Trophoblast cell (in vitro differentiated cells and primary cell): ENCODE data around the gene ASCL1.

Source experiments
- DNase-seq, 2 donors: peaks; one replicate each; pipeline ENCODE4 v3.0.0-alpha.2; 2016
- H2AFZ ChIP-seq: 2 replicates; pipeline ENCODE4 v1.6.1; 2013; ENCODE audit warnings: low read length, moderate library complexity, mild to moderate bottlenecking; ENCODE audit not compliant: insufficient read depth, poor library complexity
- H2AK5ac ChIP-seq: 2 replicates; pipeline ENCODE4 v1.6.1; 2013; ENCODE audit warnings: mild to moderate bottlenecking, low read length
- H2BK120ac ChIP-seq: 2 replicates; pipeline ENCODE4 v1.6.1; 2013; ENCODE audit warnings: low read length, mild to moderate bottlenecking, moderate library complexity; ENCODE audit not compliant: insufficient read depth, poor library complexity
- H2BK12ac ChIP-seq: 2 replicates; pipeline ENCODE4 v1.6.1; 2013; ENCODE audit warnings: mild to moderate bottlenecking, low read length, moderate library complexity
- H2BK5ac ChIP-seq: 2 replicates; pipeline ENCODE4 v1.6.1; 2013; ENCODE audit warnings: low read length, low read depth, moderate library complexity, mild to moderate bottlenecking; ENCODE audit not compliant: poor library complexity
- H3K14ac ChIP-seq: 2 replicates; pipeline ENCODE4 v1.6.1; 2013; ENCODE audit warnings: mild to moderate bottlenecking, low read length
- H3K18ac ChIP-seq: 2 replicates; pipeline ENCODE4 v1.6.1; 2013; ENCODE audit warnings: mild to moderate bottlenecking, low read length
- H3K23ac ChIP-seq: 2 replicates; pipeline ENCODE4 v1.6.1; 2013; ENCODE audit warnings: low read length
- H3K27ac ChIP-seq: 2 replicates; pipeline ENCODE4 v1.5.1; 2013; ENCODE audit warnings: low read depth, mild to moderate bottlenecking, inconsistent platforms, low read length, moderate library complexity
- H3K27me3 ChIP-seq: 2 replicates; pipeline ENCODE4 v1.6.1; 2013; ENCODE audit warnings: inconsistent platforms, mild to moderate bottlenecking, low read length, moderate library complexity; ENCODE audit not compliant: insufficient read depth
- H3K36me3 ChIP-seq, 2 experiments: 1 replicate in 1 of 2; 2 replicates in 1 of 2; pipeline ENCODE4 v1.6.1; 2013; ENCODE audit warnings: low read length in 2 of 2, mild to moderate bottlenecking in 2 of 2, moderate library complexity in 1 of 2; ENCODE audit not compliant: insufficient read depth in 2 of 2, control insufficient read depth in 1 of 2
- H3K4ac ChIP-seq: 2 replicates; pipeline ENCODE4 v1.6.1; 2013; ENCODE audit warnings: low read depth, mild to moderate bottlenecking, low read length, moderate library complexity
- H3K4me1 ChIP-seq, 2 experiments: 1 replicate in 1 of 2; 2 replicates in 1 of 2; pipeline ENCODE4 v1.6.1; 2013; ENCODE audit warnings: low read length in 2 of 2, mild to moderate bottlenecking in 2 of 2, moderate library complexity in 1 of 2; ENCODE audit not compliant: insufficient read depth in 2 of 2, control insufficient read depth in 1 of 2
- H3K4me2 ChIP-seq: 2 replicates; pipeline ENCODE4 v1.6.1; 2013; ENCODE audit warnings: inconsistent platforms, mild to moderate bottlenecking, low read length, moderate library complexity
- H3K4me3 ChIP-seq: 2 replicates; pipeline ENCODE4 v1.5.1; 2013; ENCODE audit warnings: mild to moderate bottlenecking, low read depth, low read length, inconsistent platforms
- H3K79me1 ChIP-seq: one replicate; pipeline ENCODE4 v1.6.1; 2013; ENCODE audit warnings: low read length
- H3K79me2 ChIP-seq: 2 replicates; pipeline ENCODE4 v1.6.1; 2013; ENCODE audit warnings: low read length, mild to moderate bottlenecking; ENCODE audit not compliant: control insufficient read depth, insufficient read depth, poor library complexity
- H3K9ac ChIP-seq: 2 replicates; pipeline ENCODE4 v1.6.1; 2013; ENCODE audit warnings: mild to moderate bottlenecking, low read length
- H3K9me3 ChIP-seq: 2 replicates; pipeline ENCODE4 v1.6.1; 2013; ENCODE audit warnings: low read depth, mild to moderate bottlenecking, control low read depth, inconsistent platforms, low read length; ENCODE audit not compliant: insufficient read depth
- H4K12ac ChIP-seq: 2 replicates; pipeline ENCODE4 v1.6.1; 2013; ENCODE audit warnings: low read depth, mild to moderate bottlenecking, low read length, moderate library complexity
- H4K8ac ChIP-seq: 2 replicates; pipeline ENCODE4 v1.6.1; 2013; ENCODE audit warnings: low read depth, mild to moderate bottlenecking, low read length, moderate library complexity
- H4K91ac ChIP-seq: one replicate; pipeline ENCODE4 v1.6.1; 2013; ENCODE audit warnings: low read depth, mild to moderate bottlenecking, low read length, moderate library complexity
- WGBS: extraction: QIAGEN DNeasy Blood & Tissue Kit; methylation state at CpG from one replicate; pipeline ENCODE4 v1.1.7; 2013; ENCODE audit warnings: missing lambda C conversion rate; ENCODE audit not compliant: insufficient read length, insufficient coverage; ENCODE audit errors: extremely low coverage; 5-methylcytosine and 5-hydroxymethylcytosine counted together

Gene ASCL1

GRCh38 chr12:102970780-102971179 is 13.3 kb downstream of the ASCL1 start:
- Histone ChIP-seq H3K79me1 (no peaks in the 10 kb centered on the region), H2BK120ac (no peak overlapping the region), H4K8ac (no peak overlapping the region), H3K4me1 (no peaks in the 10 kb centered on the region), H3K23ac (no peak overlapping the region), H3K14ac (no peak overlapping the region), H2BK5ac (no peak overlapping the region), H3K4me2 (no peak overlapping the region), H3K36me3 (no peaks in the 10 kb centered on the region), H3K27ac (no peak overlapping the region), H2AK5ac (no peak overlapping the region), H4K91ac (no peak overlapping the region), H3K27me3 (peaks cover 12% of the 10 kb centered on the region), H3K4me3 (no peak overlapping the region), H2BK12ac (no peak overlapping the region), H4K12ac (no peak overlapping the region), H3K18ac (no peak overlapping the region), H2AFZ (no peak overlapping the region), H3K9ac (no peak overlapping the region), H3K4ac (no peak overlapping the region), H3K79me2 (no peaks in the 10 kb centered on the region), H3K9me3 (no peaks in the 10 kb centered on the region)
- WGBS = no CpG with 5 or more reads among the region's 4 CpGs
- no peak for DNase-seq

DNA sequence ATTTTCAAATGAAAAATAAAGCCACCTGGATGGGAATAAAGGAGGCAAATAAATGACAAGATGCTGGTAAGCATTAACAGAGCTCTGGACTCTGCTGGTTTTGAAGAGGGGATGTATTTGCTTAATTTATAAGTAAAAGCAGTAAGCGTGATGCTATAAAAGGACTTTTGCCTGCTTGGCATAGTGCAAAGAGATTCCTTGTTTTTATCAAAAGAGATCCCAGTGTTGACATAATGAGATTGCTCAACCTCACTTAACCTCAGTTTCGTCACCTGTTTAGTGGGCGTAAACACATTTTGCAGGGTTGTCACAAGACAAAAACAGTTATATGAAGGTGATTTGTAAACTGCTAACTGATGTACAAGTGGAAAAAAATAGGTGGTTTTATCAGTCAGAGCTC is 13.8 kb downstream of the ASCL1 start:
- Histone ChIP-seq H3K4ac (no peak overlapping the region), H3K4me2 (no peak overlapping the region), H3K27me3 (peaks cover 8% of the 10 kb centered on the region), H3K9me3 (no peaks in the 10 kb centered on the region), H3K79me1 (no peaks in the 10 kb centered on the region), H2AFZ (no peak overlapping the region), H3K14ac (no peak overlapping the region), H4K12ac (no peak overlapping the region), H2BK5ac (no peak overlapping the region), H2BK12ac (no peak overlapping the region), H3K23ac (no peak overlapping the region), H3K9ac (no peak overlapping the region), H3K36me3 (no peaks in the 10 kb centered on the region), H2AK5ac (no peak overlapping the region), H2BK120ac (no peak overlapping the region), H4K8ac (no peak overlapping the region), H3K18ac (no peak overlapping the region), H3K4me3 (no peak overlapping the region), H3K79me2 (no peaks in the 10 kb centered on the region), H3K4me1 (no peaks in the 10 kb centered on the region), H4K91ac (no peak overlapping the region), H3K27ac (no peak overlapping the region)
- no CpG with 5 or more reads among the region's 3 CpGs for WGBS
- peak in 1 of 2 donors; percentile 63 for DNase-seq

GRCh38 chr12:102973583-102973982 is 16.1 kb downstream of the ASCL1 start:
- no peak overlapping the region for H4K91ac ChIP-seq
- H3K23ac ChIP-seq = no peak overlapping the region
- no peak overlapping the region for H2BK12ac ChIP-seq
- H3K79me2 ChIP-seq = no peaks in the 10 kb centered on the region
- no peak overlapping the region for H4K12ac ChIP-seq
- no peaks in the 10 kb centered on the region for H3K9me3 ChIP-seq
- no peak overlapping the region for H2AFZ ChIP-seq
- no peak overlapping the region for H3K27ac ChIP-seq
- no peak for DNase-seq
- no peak overlapping the region for H2BK5ac ChIP-seq
- H2BK120ac ChIP-seq = no peak overlapping the region
- no peak overlapping the region for H3K4me3 ChIP-seq
- H3K79me1 ChIP-seq = no peaks in the 10 kb centered on the region
- no peak overlapping the region for H3K14ac ChIP-seq
- no peak overlapping the region for H3K18ac ChIP-seq
- no peak overlapping the region for H4K8ac ChIP-seq
- no peaks in the 10 kb centered on the region for H3K4me1 ChIP-seq
- no peak overlapping the region for H3K4ac ChIP-seq
- no peaks in the 10 kb centered on the region for H3K27me3 ChIP-seq
- H2AK5ac ChIP-seq = no peak overlapping the region
- H3K4me2 ChIP-seq = no peak overlapping the region
- no peak overlapping the region for H3K9ac ChIP-seq
- H3K36me3 ChIP-seq = no peaks in the 10 kb centered on the region

DNA sequence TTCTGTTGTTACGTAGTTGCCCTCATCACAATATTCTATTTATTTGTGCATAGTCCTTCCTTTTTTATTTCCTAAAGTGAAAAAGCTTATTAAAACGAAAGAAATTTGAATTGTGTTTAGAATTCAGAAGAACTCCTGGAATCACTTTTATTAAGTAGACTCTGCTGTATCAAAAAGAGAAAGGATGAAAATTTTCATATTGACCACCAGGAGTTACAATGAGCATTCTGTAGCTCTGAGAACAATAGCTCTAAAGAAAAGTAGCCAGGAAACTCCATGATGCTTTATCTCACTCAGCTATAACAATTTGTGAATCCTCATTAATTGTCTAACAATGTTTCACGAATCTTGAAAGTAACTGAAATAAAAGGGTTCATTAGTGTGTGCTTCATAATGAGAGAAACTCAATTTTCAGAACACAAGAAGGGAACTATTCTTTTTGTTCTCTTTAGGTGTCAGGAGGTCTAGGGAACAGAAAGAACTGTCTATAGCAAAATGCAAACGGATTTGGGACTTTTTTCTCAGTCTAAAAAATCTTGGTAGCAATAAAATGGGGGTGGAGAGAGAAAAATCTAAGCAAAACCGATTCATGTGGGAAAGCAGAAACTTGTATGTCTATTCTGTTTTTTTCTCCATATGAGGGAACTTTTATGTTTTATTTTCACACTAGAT is 19.3 kb downstream of the ASCL1 start:
- H3K4me1 ChIP-seq = no peaks in the 10 kb centered on the region
- H3K27ac ChIP-seq = no peak overlapping the region
- no peak overlapping the region for H3K14ac ChIP-seq
- no peaks in the 10 kb centered on the region for H3K79me2 ChIP-seq
- H2AK5ac ChIP-seq = no peak overlapping the region
- no peaks in the 10 kb centered on the region for H3K27me3 ChIP-seq
- H3K4ac ChIP-seq = no peak overlapping the region
- no peaks in the 10 kb centered on the region for H3K9me3 ChIP-seq
- no peak overlapping the region for H3K9ac ChIP-seq
- no peak overlapping the region for H2BK12ac ChIP-seq
- H4K8ac ChIP-seq = no peak overlapping the region
- H3K23ac ChIP-seq = no peak overlapping the region
- no peaks in the 10 kb centered on the region for H3K36me3 ChIP-seq
- H2BK120ac ChIP-seq = no peak overlapping the region
- H4K12ac ChIP-seq = no peak overlapping the region
- H2AFZ ChIP-seq = no peak overlapping the region
- H2BK5ac ChIP-seq = no peak overlapping the region
- no peak overlapping the region for H3K4me3 ChIP-seq
- H3K18ac ChIP-seq = no peak overlapping the region
- H4K91ac ChIP-seq = no peak overlapping the region
- no CpG with 5 or more reads among the region's 5 CpGs for WGBS
- H3K79me1 ChIP-seq = no peaks in the 10 kb centered on the region
- DNase-seq = no peak
- H3K4me2 ChIP-seq = no peak overlapping the region
